ENCODE measurements around the gene DNAH9. TPM values are rescaled to one million over a fixed set of nuclear protein-coding genes. Genes with fewer than 3 reads are reported as not detected.

Gene DNAH9
- total RNA-seq, 1 donor from 2014 or later: under 0.01 TPM

DNA sequence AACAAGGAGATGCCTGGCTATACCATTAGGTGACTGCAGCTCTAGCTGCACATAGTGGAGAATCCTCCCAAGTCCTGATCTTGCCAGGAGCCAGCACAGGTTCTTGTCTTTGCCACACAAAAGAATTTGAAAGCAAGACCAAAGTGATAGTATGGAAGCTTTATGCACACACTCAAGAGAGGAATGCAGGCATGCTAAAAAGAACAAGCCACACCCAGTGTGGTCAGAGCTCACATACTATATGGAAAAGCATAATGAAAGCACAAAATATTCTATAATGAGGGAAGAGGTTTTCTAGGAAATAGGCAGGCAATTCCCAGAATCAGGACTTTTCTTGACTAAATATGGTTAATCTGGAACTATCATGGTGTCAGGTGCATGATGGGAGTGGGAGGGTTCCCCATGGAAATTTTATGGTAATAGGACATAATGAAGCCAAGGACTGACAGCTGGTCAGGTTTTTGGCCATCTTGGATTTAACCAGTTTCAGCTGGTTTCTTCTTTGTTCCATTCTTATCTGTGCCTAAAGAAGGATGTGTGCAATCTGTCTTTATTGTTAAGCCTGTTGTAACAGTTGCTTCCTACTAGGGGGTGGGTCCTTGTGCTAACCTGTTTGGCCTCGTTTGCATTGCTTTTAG is 227.4 kb downstream of the DNAH9 start:
- no peak for DNase-seq (ENCODE audit: low read depth in 2 of 2)

DNA sequence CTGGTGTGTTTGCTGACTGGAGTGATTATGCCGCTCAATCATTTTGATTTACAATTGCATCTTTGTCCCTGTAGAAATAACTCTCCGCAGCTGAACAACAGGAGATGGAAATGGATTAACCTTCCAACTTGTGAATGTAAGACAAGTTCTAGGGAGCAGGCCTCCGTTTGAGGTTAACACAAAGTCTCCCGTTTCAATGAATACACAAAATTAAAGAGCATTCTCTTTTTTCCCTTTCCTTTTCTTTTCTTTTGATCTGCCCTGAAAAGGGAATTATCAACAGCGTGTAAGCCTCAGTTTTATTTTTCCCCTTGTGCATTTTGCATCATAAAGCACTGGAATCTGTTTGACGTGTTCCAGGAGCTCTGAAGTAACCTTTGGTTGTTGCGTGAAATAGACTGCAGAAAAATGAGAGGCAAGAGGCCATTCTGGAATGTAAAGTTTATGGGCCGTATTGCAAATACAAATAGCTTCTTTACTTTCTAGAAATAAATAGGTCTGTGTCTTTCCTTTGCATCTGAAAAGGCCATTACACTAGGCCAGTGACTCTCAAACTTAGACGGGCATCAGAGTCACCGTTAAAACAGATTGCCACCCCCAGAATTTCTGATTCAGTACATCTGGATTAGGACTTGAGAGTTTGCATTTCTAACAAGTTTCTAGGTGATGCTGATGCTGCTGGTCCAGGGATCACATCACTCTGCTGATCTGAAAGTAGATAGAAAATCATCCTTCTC is 234.3 kb downstream of the DNAH9 start:
- DNase-seq (ENCODE audit: low read depth in 2 of 2): no peak

DNA sequence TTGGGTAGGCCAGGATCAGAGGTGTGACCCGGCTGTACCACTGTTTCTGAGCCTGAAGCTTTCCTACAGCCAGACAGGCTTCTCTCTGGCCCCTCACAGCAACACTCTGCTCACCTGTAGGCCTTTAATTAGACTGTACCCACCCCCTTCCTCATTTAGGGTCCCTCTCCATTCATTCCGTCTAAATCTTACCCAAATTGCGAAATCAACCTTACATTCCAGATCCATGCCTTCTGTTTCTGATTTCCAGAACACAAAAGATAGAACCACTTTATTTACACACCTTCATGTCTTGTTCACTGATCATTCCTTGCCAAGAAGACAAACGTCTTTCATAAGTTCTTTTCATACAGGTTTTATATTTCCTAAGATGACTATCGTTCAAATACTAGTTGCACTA is 238.2 kb downstream of the DNAH9 start:
- DNase-seq (ENCODE audit: low read depth in 2 of 2): no peak

DNA sequence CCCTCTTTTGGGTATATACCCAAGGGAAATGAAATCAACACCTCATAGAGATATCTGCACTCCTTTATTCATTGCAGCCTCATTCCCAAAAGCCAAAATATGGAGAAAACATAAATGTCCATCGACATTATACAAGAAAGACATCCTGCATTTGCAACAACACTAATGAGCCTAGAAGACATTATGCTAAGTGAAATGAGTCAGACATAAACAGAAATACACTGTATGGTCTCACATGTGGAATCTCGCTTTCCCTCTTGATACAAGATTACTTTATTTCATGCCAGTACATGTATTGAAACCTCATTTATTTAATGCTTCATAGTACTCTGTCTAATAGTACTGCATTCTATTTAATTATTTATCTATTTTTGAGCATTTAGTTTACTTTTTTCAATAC is 241.8 kb downstream of the DNAH9 start:
- no peak for DNase-seq (ENCODE audit: low read depth in 2 of 2)

DNA sequence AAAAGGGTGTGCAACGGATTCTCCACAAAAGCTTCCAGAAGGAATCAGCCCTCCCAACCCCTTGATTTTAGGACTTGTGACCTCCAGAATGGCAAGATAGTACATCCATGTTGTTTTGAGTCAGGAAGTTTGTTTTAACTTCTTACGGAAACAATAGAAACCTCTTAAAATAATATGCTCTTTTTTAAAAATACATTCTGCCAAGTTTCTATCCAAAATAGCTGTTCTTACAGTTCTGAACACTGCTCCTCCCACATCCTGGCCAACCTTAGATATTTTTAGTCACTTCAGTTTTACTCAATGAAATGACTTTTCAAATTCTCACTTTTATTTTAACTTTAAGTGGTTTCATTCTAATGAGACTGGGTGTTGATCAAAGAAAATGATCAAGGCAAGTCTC is 242.6 kb downstream of the DNAH9 start:
- DNase-seq (ENCODE audit: low read depth in 2 of 2): no peak

DNA sequence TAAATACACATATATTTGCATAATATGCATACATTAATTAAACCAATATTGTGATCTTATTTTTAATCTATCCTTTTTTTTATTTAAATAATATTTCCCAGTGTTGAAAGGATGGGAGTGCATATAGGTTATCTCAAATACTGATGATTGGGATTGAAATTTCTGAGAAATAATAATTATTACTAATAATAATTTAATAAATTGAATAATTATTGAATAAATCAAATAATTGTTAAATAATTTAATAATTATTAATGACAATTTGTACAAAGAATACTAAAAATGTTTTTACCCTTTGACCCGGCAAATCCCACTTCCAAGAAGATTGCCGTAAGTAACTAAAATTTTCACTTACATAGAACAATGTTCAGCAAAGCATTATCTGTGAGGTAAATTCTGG is 250.1 kb downstream of the DNAH9 start:
- DNase-seq (ENCODE audit: low read depth in 2 of 2): no peak

DNA sequence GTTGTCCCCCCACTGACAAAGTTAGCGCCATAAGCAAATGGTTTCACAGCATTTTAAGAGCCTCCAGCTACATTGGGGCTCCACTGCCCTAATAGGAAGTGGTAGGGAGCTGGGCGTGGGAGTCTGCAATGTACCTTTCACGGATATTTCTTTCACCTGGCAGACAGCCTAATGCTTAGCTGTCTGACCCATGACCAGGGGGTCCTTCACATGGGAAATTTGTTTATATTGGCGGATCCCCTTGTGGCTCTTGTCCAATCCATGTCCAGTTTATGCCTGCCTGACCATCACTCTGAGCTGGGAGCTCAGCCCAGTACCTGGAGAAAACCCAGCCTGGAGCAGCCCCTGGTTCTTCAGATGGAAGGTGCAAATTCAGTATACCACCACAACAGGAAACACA is 254.0 kb downstream of the DNAH9 start:
- DNase-seq (ENCODE audit: low read depth in 2 of 2): no peak

DNA sequence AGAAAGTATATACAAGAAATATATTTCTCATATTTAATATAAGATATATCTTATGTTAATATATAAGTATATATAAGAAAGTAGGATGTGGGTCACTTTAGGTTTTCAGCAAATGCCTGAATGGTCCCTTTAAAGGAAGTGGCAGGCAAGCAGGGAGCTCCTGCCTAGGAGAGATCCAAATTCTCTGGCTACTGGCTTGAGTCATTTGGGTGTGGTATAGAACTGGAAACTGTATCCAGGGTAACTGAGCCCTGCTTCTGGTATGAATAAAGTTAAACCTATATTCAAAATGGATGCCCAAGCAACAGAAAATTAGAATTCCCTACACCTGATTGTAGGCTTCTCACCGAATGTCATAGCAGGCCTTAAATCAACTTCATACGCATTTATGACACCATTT is 254.6 kb downstream of the DNAH9 start:
- DNase-seq (ENCODE audit: low read depth in 2 of 2): no peak

DNA sequence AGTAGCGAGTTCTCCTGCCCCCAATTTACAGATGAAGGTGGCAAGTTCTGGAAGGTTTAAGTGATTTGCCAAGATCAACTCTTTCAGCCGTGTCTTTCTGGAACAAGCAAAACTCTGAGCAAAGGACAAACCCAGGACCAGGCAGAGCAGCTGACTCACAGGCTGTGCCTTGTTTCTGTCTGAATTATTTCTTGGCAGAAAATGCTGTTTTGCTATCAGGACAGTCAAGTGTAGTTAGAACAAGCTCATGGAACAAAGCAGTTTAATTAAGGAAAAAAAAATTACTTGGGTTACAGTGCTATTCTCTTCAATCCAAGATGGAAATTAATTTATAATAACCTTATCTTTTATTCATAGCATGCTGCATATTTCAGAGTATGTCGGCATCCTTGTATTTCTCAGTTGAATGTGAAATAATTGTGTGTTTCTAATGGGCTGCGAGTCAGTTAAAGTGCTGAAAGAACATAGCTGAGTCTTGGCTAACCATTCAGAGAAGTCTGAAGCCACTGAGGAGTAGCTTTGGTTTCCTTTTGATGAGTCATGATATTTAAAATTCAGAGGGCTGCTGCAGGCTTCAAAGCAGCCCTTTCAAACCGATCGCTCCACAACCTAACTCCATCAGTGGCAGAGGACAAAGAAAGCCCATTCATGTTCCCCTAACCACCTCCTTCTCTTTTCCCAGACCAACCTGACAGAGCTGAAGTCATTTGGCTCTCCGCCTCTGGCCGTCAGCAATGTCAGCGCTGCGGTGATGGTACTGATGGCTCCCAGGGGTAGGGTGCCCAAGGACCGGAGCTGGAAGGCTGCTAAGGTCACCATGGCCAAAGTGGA is 255.3 kb downstream of the DNAH9 start:
- DNase-seq (ENCODE audit: low read depth in 2 of 2): no peak

DNA sequence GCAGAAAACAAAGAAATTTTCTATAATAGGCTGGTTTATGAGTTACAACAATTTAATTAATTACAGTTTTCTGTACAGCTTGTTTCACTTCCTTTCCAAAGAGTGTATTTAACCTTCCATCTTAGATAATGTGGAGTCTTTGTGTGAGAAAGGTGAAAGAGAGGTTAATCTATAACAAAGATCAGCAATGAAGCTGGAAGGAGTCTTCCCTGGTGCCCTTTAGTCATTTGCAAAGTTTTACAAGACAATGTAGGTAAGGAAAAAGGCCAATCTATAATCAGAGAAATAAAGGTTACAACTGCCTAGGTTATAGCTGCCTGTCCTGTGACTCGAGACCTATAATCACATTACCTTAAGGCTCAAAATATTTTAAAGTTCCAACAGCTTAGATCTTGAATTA is 257.0 kb downstream of the DNAH9 start:
- DNase-seq (ENCODE audit: low read depth in 2 of 2): no peak

DNA sequence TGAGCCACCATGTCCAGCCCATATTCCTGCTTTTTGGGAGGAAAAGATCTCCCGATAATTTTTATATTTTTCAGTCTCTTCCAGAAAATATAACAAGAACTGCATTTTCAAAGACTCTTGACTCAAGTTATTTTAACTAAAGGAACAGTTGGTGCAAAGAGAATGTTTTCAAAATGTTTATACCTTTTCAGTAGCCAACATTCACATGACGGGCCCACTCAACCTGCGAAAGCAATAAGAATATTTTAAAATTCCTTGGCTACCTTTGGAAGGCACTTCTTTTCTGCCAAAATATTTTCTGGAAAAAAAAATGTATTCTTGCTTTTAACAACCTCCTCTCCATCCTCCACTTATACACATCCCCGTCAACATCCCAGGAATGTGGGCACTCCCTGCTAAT is 258.7 kb downstream of the DNAH9 start:
- DNase-seq (ENCODE audit: low read depth in 2 of 2): no peak

DNA sequence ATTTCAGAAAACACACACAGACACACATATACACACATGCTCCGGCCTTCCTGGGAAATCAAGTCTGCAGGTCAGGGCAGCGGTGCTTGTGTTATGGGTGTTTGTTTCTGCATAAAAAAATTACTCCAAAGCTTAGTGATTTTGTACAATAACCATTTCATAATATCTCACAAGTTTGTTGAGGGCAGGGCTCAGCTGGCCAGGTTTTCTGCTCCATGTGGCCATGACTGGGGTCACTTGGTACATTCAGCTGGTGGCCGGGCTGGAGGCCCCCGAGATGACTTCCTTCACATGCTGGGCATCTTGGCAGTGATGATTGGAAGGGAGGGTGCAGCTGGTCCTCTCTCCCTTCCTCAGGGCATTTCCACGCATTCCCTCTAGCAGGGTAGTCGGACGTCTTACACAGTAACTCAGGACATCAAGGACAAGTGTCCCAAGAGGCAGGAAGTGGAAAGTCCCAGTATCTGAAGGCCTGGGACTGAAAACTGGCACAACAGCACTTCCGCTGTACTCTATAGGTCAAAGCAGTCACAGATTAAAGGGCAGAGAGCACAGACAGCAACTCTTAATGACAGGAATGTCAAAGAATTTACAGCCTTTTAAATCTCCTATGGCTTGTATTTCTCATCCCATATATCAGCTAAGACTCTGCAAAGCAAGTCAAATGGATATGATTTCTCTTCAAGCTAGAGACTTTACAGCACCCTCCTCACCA is 271.6 kb downstream of the DNAH9 start:
- no peak for DNase-seq (ENCODE audit: low read depth in 2 of 2)

DNA sequence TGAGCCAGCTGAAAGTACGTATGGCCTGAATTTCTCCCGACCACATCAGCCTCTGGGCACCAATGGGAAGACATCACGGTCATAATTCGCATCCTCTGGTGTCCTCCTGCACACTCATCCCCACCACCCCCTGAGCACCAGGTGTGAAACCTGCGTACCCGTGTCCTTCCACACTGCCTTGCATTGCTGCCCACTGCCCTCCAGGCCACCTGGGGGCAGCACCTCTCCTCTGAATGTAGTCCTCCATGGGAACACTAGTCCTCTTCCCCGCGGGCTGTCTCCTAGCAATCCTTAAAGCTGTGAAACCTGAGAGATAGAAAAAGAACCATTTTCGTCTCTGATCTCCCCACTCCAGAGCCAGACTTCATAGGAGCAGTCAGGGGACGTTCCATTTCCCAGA is 273.5 kb downstream of the DNAH9 start:
- DNase-seq (ENCODE audit: low read depth in 2 of 2): no peak

DNA sequence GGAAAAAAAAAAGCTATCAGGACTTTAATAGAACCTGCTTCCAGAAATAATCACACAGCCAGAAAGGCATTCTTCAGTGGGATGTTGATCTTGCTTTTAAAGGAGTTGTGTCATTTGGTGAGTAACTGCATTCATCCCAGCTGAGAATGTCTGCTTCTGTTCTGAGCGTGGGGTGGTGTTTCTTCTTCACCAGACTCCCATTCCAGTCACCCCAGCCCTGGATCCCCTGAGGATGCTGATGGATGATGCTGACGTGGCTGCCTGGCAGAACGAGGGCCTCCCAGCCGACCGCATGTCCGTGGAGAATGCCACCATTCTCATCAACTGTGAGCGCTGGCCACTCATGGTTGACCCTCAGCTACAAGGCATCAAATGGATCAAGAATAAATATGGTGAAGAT is 276.5 kb downstream of the DNAH9 start:
- no peak for DNase-seq (ENCODE audit: low read depth in 2 of 2)

DNA sequence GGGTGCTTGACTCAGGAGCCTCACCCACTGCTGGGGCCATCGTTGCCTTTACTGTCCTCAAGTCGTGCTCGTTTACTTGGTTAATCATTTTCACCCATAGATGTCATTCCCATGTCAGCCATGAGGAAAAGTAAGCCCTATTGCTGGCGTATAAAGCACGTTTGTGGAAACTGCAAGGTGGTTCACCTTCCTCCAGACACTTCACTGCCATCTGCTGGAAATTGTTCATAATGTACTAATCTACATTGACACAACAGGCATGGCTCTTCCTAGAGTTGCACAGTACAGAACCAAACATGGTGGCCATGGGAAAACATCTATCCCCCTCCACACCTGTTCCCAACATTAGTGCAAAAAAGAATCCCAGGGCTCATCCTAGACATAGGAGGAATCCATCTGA is 282.4 kb downstream of the DNAH9 start:
- peak in 1 of 2 donors; percentile 8 for DNase-seq (ENCODE audit: low read depth in 2 of 2)

DNA sequence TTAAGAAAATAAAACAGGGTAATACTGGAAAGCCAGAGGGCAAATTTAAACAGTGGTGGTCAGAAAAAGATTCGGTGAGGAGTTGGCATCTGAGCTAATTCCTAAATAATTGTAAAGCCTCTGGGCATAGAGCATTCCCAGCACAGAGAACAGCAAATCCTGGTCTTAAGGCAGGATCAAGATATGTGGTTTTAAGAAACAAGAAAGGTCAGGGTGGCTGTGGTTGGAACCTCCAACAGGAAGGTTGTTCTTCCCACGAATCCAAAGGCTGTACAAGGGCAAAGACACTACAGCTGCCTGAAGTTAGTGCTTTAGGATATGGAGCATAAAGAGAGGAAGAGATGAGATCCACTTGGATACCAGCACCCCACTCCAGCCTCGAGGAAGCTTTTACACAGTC is 284.4 kb downstream of the DNAH9 start:
- no peak for DNase-seq (ENCODE audit: low read depth in 2 of 2)

DNA sequence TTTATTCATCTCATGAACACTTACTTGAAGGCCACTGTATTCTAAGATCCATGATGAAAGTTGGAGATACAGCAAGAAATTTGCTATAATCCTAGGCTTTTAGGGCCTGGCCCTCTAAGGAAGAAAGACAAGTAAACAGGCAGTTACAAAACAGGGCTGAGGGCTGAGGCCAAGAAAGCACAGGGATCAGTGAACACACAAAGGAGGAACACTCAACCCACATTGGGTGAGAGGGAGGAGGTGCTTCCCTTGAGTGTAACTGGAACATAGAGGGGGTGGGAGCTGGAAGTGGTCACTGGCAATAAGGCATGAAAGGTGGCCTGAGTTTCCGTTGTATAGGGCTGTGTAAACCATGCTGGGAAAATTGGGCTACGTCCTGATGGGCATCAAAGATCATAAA is 286.8 kb downstream of the DNAH9 start:
- DNase-seq (ENCODE audit: low read depth in 2 of 2): no peak

DNA sequence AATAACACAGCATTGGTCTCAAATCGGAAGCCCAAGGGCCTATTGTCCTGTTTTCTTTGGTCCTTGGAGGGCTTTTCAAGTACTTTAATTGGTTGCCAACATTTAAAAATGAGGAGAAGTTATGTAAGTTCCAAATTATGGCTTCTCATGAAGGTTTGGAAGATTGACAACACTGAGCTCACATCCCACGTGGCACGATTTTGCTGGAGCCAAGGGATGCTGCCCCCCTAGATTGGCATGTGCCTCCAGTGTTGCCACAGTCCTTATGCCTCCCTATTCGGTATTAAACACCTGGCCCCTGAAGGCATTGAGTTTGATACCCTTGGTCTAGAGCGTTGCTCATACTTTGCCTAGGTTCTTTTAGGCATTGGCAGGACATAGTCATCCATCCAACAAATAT is 291.0 kb downstream of the DNAH9 start:
- no peak for DNase-seq (ENCODE audit: low read depth in 2 of 2)

DNA sequence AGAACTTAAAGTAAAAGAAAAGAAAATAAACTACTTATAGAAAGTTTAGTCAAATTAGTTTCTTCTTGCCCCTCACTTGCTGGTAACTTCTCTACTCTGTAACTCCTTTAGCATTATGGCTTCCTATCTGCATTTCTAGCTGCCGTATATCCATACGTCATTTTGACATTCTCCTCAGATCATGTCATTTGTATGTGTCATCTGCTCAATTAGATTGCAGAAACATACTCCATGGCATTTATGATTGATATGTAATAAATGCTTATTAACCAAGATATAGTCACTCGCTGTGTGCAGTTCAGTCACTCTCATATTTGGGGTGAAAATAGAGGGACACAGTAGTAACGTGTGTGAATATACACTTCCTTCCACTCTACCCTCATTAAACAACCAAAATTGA is 295.6 kb downstream of the DNAH9 start:
- no peak for DNase-seq (ENCODE audit: low read depth in 2 of 2)

DNA sequence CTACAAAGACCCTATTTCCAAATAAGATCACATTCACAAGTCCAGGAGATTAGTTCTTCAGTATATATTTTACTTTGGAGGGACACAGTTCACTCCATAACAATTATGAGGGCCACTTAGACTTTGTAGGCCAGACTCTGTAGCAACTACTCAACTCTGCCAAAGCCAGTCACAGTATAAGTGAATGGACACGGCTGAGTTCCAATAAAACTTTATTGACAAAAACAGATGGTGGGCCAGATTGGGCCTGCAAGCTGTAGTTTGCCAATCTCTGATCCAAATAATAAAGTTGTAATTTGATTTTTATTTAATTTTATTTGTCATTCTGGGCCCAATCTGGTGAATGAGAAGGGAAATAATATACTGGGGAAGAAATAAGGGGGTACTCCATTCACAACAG is 297.9 kb downstream of the DNAH9 start:
- no peak for DNase-seq (ENCODE audit: low read depth in 2 of 2)

DNA sequence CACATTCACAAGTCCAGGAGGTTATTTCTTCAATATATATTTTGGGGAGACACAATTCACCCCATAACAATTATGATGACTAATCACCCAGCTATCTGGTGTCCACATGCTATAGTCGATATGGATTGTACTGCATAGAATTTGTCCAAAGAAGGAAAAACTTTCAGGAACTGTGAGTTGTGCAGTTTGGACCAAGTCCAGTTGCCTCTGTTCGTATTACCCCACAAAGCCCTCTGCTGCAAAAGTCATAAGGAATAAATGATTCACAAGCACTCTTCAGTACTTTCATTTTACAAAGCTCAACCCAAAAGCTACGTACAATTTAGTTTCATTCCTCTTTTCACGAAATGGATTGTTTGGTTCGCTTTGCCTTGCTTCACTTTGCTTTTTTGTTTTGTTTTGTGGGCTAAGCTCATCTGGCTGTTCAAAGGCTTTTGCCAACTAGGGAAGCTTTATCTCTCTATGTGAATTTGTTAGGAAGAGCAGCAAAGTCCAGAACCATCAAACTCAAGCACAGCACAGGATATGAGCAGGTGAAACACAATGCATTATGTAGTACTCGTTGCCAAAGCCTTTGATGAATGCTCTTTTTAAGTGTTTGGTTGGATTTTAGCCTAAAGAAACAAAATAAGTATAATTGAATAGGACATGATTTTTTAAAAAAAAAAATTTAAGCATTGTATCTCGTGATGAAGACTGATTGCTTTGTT is 300.4 kb downstream of the DNAH9 start:
- DNase-seq (ENCODE audit: low read depth in 2 of 2): peak in 1 of 2 donors; percentile 6

Data from dermis microvascular lymphatic vessel endothelial cell (primary cell).